K562 (cell line): Measurements from ENCODE around the gene KMT2A. TPM values are rescaled to one million over a fixed set of nuclear protein-coding genes. Genes with fewer than 3 reads are reported as not detected.
A peak's percentile ranks its signal among the peaks of the same experiment; 100 is the strongest.

Source experiments
- ATF1 ChIP-seq, 2 experiments: fragments of 450-650 bp in 1 of 2; IDR thresholded peaks; 2 replicates each; pipeline ENCODE4 v1.6.1; 2016; ENCODE audit warnings: missing compliant biosample characterization in 1 of 2, missing genetic modification characterization in 1 of 2
- EP300 ChIP-seq: IDR thresholded peaks from 2 replicates; pipeline ENCODE4 v1.6.1; 2012; ENCODE audit warnings: low read length, improper control_type of control experiment
- FOS ChIP-seq: IDR thresholded peaks from 3 replicates; pipeline ENCODE4 v1.6.1; 2011; ENCODE audit not compliant: insufficient read length; ENCODE audit errors: extremely low read depth
- FOSL1 ChIP-seq: fragments of 200-800 bp; sonication (Bioruptor generic); conservative IDR thresholded peaks from 2 replicates; pipeline ENCODE4 v1.6.1; 2016; ENCODE audit warnings: missing genetic modification characterization, missing compliant biosample characterization
- HINFP ChIP-seq: fragments of 450-650 bp; conservative IDR thresholded peaks from 2 replicates; pipeline ENCODE4 v1.6.1; 2016; ENCODE audit warnings: missing genetic modification characterization, low read depth, mild to moderate bottlenecking, control low read depth, missing compliant biosample characterization
- HOMEZ ChIP-seq: fragments of 250-450 bp; sonication (Bioruptor Pico); IDR thresholded peaks from 2 replicates; pipeline ENCODE4 v1.4.0; 2020; ENCODE audit warnings: mild to moderate bottlenecking, moderate library complexity
- IFI16 ChIP-seq: fragments of 250-450 bp; sonication (Bioruptor Pico); IDR thresholded peaks from 2 replicates; pipeline ENCODE4 v2.1.2; 2022; ENCODE audit warnings: mild to moderate bottlenecking, inconsistent platforms
- IRF1 ChIP-seq: sonication (generic); formaldehyde crosslinking; IDR thresholded peaks from 2 replicates; pipeline ENCODE4 v1.8.0; 2022; ENCODE audit warnings: missing genetic modification reagents, mild to moderate bottlenecking, borderline replicate concordance
- JUNB ChIP-seq: fragments of 450-650 bp; formaldehyde crosslinking; conservative IDR thresholded peaks from 2 replicates; pipeline ENCODE4 v1.4.0; 2020; ENCODE audit warnings: mild to moderate bottlenecking
- PRMT5 ChIP-seq: sonication (generic); formaldehyde crosslinking; IDR thresholded peaks from 2 replicates; pipeline ENCODE4 v1.5.0; 2020; ENCODE audit warnings: missing genetic modification reagents
- RNF219 ChIP-seq: fragments of 250-450 bp; sonication (Bioruptor Pico); IDR thresholded peaks from 2 replicates; pipeline ENCODE4 v1.5.0; 2022; ENCODE audit warnings: mild to moderate bottlenecking
- SMAD2 ChIP-seq: fragments of 150-350 bp; IDR thresholded peaks from 2 replicates; pipeline ENCODE4 v1.6.1; 2014; ENCODE audit warnings: low read depth, mild to moderate bottlenecking, low read length
- SMARCB1 ChIP-seq: IDR thresholded peaks from 2 replicates; pipeline ENCODE4 v1.6.1; 2011; ENCODE audit warnings: improper control_type of control experiment, low read depth; ENCODE audit not compliant: insufficient read length
- SMARCC2 ChIP-seq: fragments of 450-650 bp; IDR thresholded peaks from 2 replicates; pipeline ENCODE4 v1.6.1; 2017; ENCODE audit warnings: antibody characterized with exemption, moderate library complexity, mild to moderate bottlenecking, low read depth
- ZBTB2 ChIP-seq: fragments of 450-650 bp; IDR thresholded peaks from 2 replicates; pipeline ENCODE4 v1.6.1; 2016; ENCODE audit warnings: antibody characterized with exemption
- ZBTB9 ChIP-seq: fragments of 450-650 bp; formaldehyde crosslinking; IDR thresholded peaks from 2 replicates; pipeline ENCODE4 v1.4.0; 2020; ENCODE audit warnings: mild to moderate bottlenecking, moderate library complexity
- ZFP36 ChIP-seq: fragments of 150-350 bp; IDR thresholded peaks from 2 replicates; pipeline ENCODE4 v1.6.1; 2018; ENCODE audit warnings: low read length, low read depth; ENCODE audit not compliant: partially characterized antibody
- ZFX ChIP-seq: sonication (generic); formaldehyde crosslinking; IDR thresholded peaks from 2 replicates; pipeline ENCODE4 v1.8.0; 2022; ENCODE audit warnings: mild to moderate bottlenecking, missing genetic modification reagents, moderate library complexity
- ZNF311 ChIP-seq: fragments of 250-450 bp; sonication (Bioruptor Pico); IDR thresholded peaks from 2 replicates; pipeline ENCODE4 v1.4.0; 2020; ENCODE audit warnings: mild to moderate bottlenecking, moderate library complexity
- ZNF644 ChIP-seq: fragments of 200-800 bp; sonication (Bioruptor generic); IDR thresholded peaks from 2 replicates; pipeline ENCODE4 v1.6.1; 2016; ENCODE audit warnings: low read depth, missing genetic modification characterization, missing compliant biosample characterization
- polyA plus RNA-seq, 8 experiments: library from polyadenylated mRNA; depleted of rRNA in 4 of 8; stranded (reverse) in 5 of 8; unstranded in 3 of 8; fragments of >200 nt; fragmentation: Nextera tagmentation in 2 of 8; fragmentation: Illumina TruSeq in 1 of 8; extraction: Ambion mirVana in 2 of 8; extraction: Trizol in 1 of 8; gene quantifications; 2 replicates each; pipeline versions ENCODE4 v1.2.1 to v1.2.3, GENCODE V29; 2011 to 2014; ENCODE audit warnings: inconsistent platforms in 1 of 8, missing spikeins in 1 of 8
- total RNA-seq, 7 experiments: library from RNA; depleted of rRNA in 6 of 7; stranded (reverse); fragments of >200 nt in 6 of 7; fragmentation: Illumina TruSeq in 2 of 7; extraction: Trizol in 2 of 7; gene quantifications; 2 replicates each; pipeline versions ENCODE4 v1.2.1 to v1.2.3, GENCODE V29; 2011 to 2021; ENCODE audit warnings: low replicate concordance in 1 of 7

KMT2A gene
- total and polyA plus RNA-seq, 9 of the 15 experiments (the other 6 are each of a cell fraction or from before 2014, with no cell fraction given), result 9.6 to 59.9 (median 32.6) TPM

GRCh38 chr11:118415739-118416068, 20.6 kb upstream of the KMT2A start (continued):
- TF ChIP-seq ZNF311 (CRISPR knock-in tag) (no peak), SMARCC2 (peak; percentile 91), ZFP36 (peak; percentile 82), HOMEZ (CRISPR knock-in tag) (no peak), IRF1 (CRISPR knock-in tag) (no peak), HINFP (tag) (no peak), FOSL1 (tag) (peak; percentile 99), IFI16 (no peak), EP300 (peak; percentile 95), ZBTB2 (peak; percentile 68; the same call in 1 of the 2 replicates), ZBTB9 (CRISPR knock-in tag) (peak; percentile 95), SMARCB1 (no peak), FOS (peak; percentile 48), ZNF644 (tag) (no peak; the same call in none of the 2 replicates), SMAD2 (no peak), ATF1 (CRISPR knock-in tag; IDR thresholded peaks at IDR 0.05) (no peak), ATF1 (tag; IDR thresholded peaks at IDR 0.05) (peak; percentile 68), JUNB (CRISPR knock-in tag) (0 out of 2 replicates have a peak, but pooled peaks have one; percentile 21), PRMT5 (CRISPR knock-in tag) (no peak), RNF219 (CRISPR knock-in tag) (no peak), ZFX (CRISPR knock-in tag) (peak; percentile 80)
